ENCODE data around the gene NLGN3.

NLGN3 gene

GRCh38 chrX:71144651-71145050 lies at the start of gene NLGN3:
TSS of gene NLGN3 (plus strand) at chrX:71144841. CDS start at chrX:71147750, 2,909 bp downstream.
- H3K4me3 ChIP-seq (ENCODE audit: low read depth, low read length) = no peak within 1 kb of the TSS
- no peak for DNase-seq (ENCODE audit: low read depth)
- TF ChIP-seq, protein P1, sequence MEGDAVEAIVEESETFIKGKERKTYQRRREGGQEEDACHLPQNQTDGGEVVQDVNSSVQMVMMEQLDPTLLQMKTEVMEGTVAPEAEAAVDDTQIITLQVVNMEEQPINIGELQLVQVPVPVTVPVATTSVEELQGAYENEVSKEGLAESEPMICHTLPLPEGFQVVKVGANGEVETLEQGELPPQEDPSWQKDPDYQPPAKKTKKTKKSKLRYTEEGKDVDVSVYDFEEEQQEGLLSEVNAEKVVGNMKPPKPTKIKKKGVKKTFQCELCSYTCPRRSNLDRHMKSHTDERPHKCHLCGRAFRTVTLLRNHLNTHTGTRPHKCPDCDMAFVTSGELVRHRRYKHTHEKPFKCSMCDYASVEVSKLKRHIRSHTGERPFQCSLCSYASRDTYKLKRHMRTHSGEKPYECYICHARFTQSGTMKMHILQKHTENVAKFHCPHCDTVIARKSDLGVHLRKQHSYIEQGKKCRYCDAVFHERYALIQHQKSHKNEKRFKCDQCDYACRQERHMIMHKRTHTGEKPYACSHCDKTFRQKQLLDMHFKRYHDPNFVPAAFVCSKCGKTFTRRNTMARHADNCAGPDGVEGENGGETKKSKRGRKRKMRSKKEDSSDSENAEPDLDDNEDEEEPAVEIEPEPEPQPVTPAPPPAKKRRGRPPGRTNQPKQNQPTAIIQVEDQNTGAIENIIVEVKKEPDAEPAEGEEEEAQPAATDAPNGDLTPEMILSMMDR (IDR thresholded peaks at IDR 0.05; ENCODE audit: insufficient read depth, low read depth, low read length, missing control alignments) = no peak

DNA sequence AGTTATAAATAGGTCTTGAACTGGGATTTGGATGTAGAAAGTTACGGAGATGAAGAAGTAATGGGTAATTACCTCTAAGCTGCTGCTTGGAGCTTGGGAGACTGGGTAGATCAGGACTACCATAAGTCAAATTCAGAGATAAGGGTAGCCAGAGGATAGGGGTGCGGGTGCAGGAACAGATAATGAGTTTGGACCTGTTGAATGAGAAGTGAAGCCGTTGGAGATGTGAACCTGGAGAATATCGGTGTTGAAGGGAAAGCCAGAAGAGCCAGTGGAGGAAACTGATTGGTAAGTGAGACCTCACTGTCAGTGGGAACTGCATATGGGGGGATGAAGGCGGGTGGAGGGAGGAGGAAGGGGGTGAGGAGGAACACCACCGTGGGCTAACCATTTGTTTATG lies 49.6 kb upstream of the NLGN3 start:
- H3K4me3 ChIP-seq (ENCODE audit: low read depth, low read length) = peak overlapping the region; percentile 81
- DNase-seq (ENCODE audit: low read depth) = no peak
- TF ChIP-seq, protein P1 (IDR thresholded peaks at IDR 0.05; ENCODE audit: insufficient read depth, low read depth, low read length, missing control alignments) = no peak

- DNase-seq (ENCODE audit: low read depth) = peak; percentile 90
- TF ChIP-seq, protein P1 (IDR thresholded peaks at IDR 0.05; ENCODE audit: insufficient read depth, low read depth, low read length, missing control alignments) = no peak
- H3K4me3 ChIP-seq (ENCODE audit: low read depth, low read length) = peak within 1 kb of the TSS; percentile 81
Observed at GRCh38 chrX:71095555-71095980, 49.1 kb upstream of the NLGN3 start, which contains the start of gene FOXO4. TSS of gene FOXO4 (plus strand) at chrX:71095851. CDS start at chrX:71096529, 678 bp downstream.

DNA sequence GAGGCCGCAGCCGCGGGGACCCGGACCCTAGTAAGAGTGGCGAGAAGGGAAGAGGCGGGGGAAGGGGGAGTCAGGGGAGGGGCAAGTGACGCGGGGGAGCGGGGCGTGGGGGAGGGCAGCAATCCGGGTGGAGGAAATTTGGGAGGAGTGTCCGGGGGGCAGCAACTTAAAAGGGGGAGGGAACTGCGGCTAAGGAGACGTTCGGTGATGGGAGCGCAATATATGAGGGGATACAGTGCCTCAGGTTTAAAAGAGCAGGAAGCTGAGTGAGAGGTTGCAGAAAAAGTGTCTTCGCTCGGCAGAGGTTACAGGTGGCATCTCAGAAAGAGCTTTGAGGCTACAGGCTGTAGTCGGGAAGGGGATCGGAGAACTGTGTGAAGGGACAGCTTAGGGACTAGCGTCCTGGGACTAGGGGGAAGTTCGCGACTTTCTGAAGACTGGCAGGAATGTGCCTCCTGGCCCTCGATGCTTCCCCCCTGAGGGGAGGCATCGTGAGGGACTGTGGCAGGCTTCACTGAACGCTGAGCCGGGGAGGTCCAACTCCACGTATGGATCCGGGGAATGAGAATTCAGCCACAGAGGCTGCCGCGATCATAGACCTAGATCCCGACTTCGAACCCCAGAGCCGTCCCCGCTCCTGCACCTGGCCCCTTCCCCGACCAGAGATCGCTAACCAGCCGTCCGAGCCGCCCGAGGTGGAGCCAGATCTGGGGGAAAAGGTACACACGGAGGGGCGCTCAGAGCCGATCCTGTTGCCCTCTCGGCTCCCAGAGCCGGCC lies 48.5 kb upstream of the NLGN3 start:
- H3K4me3 ChIP-seq (ENCODE audit: low read depth, low read length) = peak overlapping the region; percentile 81
- peak; percentile 54 for DNase-seq (ENCODE audit: low read depth)
- TF ChIP-seq, protein P1 (IDR thresholded peaks at IDR 0.05; ENCODE audit: insufficient read depth, low read depth, low read length, missing control alignments) = no peak

DNA sequence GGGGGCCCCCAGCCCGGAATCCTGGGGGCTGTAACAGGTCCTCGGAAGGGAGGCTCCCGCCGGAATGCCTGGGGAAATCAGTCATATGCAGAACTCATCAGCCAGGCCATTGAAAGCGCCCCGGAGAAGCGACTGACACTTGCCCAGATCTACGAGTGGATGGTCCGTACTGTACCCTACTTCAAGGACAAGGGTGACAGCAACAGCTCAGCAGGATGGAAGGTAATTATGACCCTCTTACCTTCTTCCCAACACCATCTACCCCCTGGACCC lies 47.9 kb upstream of the NLGN3 start:
- peak overlapping the region; percentile 81 for H3K4me3 ChIP-seq (ENCODE audit: low read depth, low read length)
- no peak for DNase-seq (ENCODE audit: low read depth)
- TF ChIP-seq, protein P1 (IDR thresholded peaks at IDR 0.05; ENCODE audit: insufficient read depth, low read depth, low read length, missing control alignments) = no peak

DNA sequence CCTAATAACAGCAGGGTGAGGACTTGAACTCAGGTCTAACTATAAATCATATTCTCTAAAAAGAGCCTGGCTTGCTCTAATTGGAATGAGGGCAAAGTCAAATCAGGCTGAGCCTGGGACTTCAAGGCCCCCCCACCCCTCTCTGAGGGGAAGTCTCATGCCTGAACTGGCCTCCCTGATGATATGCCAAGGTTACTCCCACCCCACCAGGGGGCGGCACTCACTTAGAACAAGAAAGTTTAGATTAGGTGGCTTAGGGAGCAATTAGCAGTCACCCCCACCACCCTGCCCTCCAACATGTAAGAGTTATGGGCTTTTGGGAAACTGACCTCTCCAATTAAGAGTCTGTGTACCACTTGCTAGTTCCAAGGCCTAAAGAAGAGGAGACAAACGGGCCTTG lies 46.3 kb upstream of the NLGN3 start:
- TF ChIP-seq, protein P1 (IDR thresholded peaks at IDR 0.05; ENCODE audit: insufficient read depth, low read depth, low read length, missing control alignments) = peak; percentile 55
- peak; percentile 76 for DNase-seq (ENCODE audit: low read depth)
- H3K4me3 ChIP-seq (ENCODE audit: low read depth, low read length) = no peak overlapping the region

All from GM12865 (cell line).